ENCODE measurements around the gene CCDC32. TPM values are rescaled to one million over a fixed set of nuclear protein-coding genes. Genes with fewer than 3 reads are reported as not detected.
A peak's percentile ranks its signal among the peaks of the same experiment; 100 is the strongest.

Gene CCDC32
- total and polyA plus RNA-seq, 2 donors (not counting 1 experiment from before 2014, with no cell fraction given): 14.5 to 20.7 TPM

DNA sequence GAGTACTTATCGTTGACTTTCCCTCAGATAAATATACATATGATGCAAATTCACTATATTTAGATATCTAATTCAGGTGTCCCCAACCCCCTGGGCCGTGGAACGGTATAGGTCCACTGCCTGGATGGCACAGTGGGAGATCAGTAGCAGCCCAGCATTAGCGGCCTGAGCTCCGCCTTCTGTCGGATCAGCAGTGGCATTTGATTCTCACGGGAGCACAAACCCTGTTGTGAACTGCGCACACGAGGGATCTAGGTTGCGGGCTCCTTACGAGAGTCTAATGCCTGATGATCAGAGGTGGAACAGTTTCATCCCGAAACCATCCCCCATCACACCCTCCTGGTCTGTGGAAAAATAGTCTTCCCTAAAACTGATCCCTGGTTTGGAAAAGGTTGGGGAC, 36.1 kb upstream of the CCDC32 start:
- H2AFZ ChIP-seq (ENCODE audit: low read length): no peak overlapping the region
- no peak for DNase-seq (ENCODE audit: low read depth in 2 of 2)

DNA sequence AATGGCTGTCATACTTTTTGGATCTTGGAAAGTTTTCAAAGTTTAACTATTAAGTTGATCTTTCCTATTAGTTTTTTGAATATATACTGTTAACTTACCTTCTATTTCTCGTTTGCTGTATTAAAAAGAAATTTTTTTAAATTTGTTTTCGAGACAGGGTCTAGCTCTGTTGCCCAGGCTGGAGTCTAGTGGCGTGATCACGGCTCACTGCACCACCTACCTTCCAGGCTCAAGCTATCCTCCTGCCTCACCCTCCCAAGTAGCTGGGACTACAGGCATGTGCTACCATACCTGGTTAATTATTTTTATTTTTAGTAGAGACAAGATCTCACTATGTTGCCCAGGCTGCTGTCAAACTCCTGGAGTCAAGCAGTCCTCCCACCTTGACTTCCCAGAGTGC, 33.8 kb upstream of the CCDC32 start:
- TF ChIP-seq, protein P1, sequence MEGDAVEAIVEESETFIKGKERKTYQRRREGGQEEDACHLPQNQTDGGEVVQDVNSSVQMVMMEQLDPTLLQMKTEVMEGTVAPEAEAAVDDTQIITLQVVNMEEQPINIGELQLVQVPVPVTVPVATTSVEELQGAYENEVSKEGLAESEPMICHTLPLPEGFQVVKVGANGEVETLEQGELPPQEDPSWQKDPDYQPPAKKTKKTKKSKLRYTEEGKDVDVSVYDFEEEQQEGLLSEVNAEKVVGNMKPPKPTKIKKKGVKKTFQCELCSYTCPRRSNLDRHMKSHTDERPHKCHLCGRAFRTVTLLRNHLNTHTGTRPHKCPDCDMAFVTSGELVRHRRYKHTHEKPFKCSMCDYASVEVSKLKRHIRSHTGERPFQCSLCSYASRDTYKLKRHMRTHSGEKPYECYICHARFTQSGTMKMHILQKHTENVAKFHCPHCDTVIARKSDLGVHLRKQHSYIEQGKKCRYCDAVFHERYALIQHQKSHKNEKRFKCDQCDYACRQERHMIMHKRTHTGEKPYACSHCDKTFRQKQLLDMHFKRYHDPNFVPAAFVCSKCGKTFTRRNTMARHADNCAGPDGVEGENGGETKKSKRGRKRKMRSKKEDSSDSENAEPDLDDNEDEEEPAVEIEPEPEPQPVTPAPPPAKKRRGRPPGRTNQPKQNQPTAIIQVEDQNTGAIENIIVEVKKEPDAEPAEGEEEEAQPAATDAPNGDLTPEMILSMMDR (conservative IDR thresholded peaks at IDR 0.05 in 1 of 2, IDR thresholded peaks at IDR 0.05 in 1 of 2; ENCODE audit: low read depth in 1 of 2, low read length in 2 of 2): no peak
- no peak for TF ChIP-seq EZH2 (IDR thresholded peaks at IDR 0.05; ENCODE audit: low read length, missing control alignments)
- H3K36me3 ChIP-seq (ENCODE audit: control insufficient read depth, insufficient read depth, low read length): no peaks in the 10 kb centered on the region

More for the DNA sequence above, 36.1 kb upstream of the CCDC32 start:
- H3K36me3 ChIP-seq (ENCODE audit: control insufficient read depth, insufficient read depth, low read length): no peaks in the 10 kb centered on the region
- no peak overlapping the region for H3K4me3 ChIP-seq (replicated peaks in 1 of 4; ENCODE audit: control extremely low read depth in 1 of 4, insufficient read depth in 1 of 4, low read depth in 3 of 4, low read length in 4 of 4)
- H3K27me3 ChIP-seq (ENCODE audit: control insufficient read depth, insufficient read depth, low read length): no peaks in the 10 kb centered on the region
- peaks cover 58% of the 10 kb centered on the region for H3K79me2 ChIP-seq (ENCODE audit: control insufficient read depth, insufficient read depth, low read length)
- no peak overlapping the region for H3K9ac ChIP-seq (ENCODE audit: insufficient read depth, low read length)
- no peak overlapping the region for H3K27ac ChIP-seq (ENCODE audit: insufficient read depth, low read length)
- H4K20me1 ChIP-seq (ENCODE audit: control insufficient read depth, extremely low read depth, insufficient read depth, low read length): no peaks in the 10 kb centered on the region
- H3K4me1 ChIP-seq (ENCODE audit: control insufficient read depth, extremely low read depth, insufficient read depth, low read length): no peaks in the 10 kb centered on the region
- no peaks in the 10 kb centered on the region for H3K9me3 ChIP-seq (ENCODE audit: control insufficient read depth, insufficient read depth, low read depth, low read length)
- no peak overlapping the region for H3K4me2 ChIP-seq (ENCODE audit: extremely low read depth, insufficient read depth, low read length)
- TF ChIP-seq EZH2 (IDR thresholded peaks at IDR 0.05; ENCODE audit: low read length, missing control alignments): no peak
- TF ChIP-seq, protein P1 (conservative IDR thresholded peaks at IDR 0.05 in 1 of 2, IDR thresholded peaks at IDR 0.05 in 1 of 2; ENCODE audit: low read depth in 1 of 2, low read length in 2 of 2): no peak

GRCh38 chr15:40598126-40598525, 33.3 kb upstream of the CCDC32 start:
- no peaks in the 10 kb centered on the region for H3K9me3 ChIP-seq (ENCODE audit: control insufficient read depth, insufficient read depth, low read depth, low read length)
- no peak overlapping the region for H3K9ac ChIP-seq (ENCODE audit: insufficient read depth, low read length)
- H3K36me3 ChIP-seq (ENCODE audit: control insufficient read depth, insufficient read depth, low read length): no peaks in the 10 kb centered on the region
- no peak overlapping the region for H3K27ac ChIP-seq (ENCODE audit: insufficient read depth, low read length)
- no peaks in the 10 kb centered on the region for H3K27me3 ChIP-seq (ENCODE audit: control insufficient read depth, insufficient read depth, low read length)
- no peak overlapping the region for H2AFZ ChIP-seq (ENCODE audit: low read length)
- H4K20me1 ChIP-seq (ENCODE audit: control insufficient read depth, extremely low read depth, insufficient read depth, low read length): no peaks in the 10 kb centered on the region
- peaks cover 61% of the 10 kb centered on the region for H3K79me2 ChIP-seq (ENCODE audit: control insufficient read depth, insufficient read depth, low read length)
- no peak overlapping the region for H3K4me3 ChIP-seq (replicated peaks in 1 of 4; ENCODE audit: control extremely low read depth in 1 of 4, insufficient read depth in 1 of 4, low read depth in 3 of 4, low read length in 4 of 4)
- no peaks in the 10 kb centered on the region for H3K4me1 ChIP-seq (ENCODE audit: control insufficient read depth, extremely low read depth, insufficient read depth, low read length)
- no peak overlapping the region for H3K4me2 ChIP-seq (ENCODE audit: extremely low read depth, insufficient read depth, low read length)
- TF ChIP-seq, protein P1 (conservative IDR thresholded peaks at IDR 0.05 in 1 of 2, IDR thresholded peaks at IDR 0.05 in 1 of 2; ENCODE audit: low read depth in 1 of 2, low read length in 2 of 2): no peak
- TF ChIP-seq EZH2 (IDR thresholded peaks at IDR 0.05; ENCODE audit: low read length, missing control alignments): no peak
- DNase-seq (ENCODE audit: low read depth in 2 of 2): peak in 1 of 2 donors; percentile 6

More for the DNA sequence above, 33.8 kb upstream of the CCDC32 start:
- H2AFZ ChIP-seq (ENCODE audit: low read length): no peak overlapping the region
- H3K79me2 ChIP-seq (ENCODE audit: control insufficient read depth, insufficient read depth, low read length): peaks cover 66% of the 10 kb centered on the region
- H3K9ac ChIP-seq (ENCODE audit: insufficient read depth, low read length): no peak overlapping the region
- H3K9me3 ChIP-seq (ENCODE audit: control insufficient read depth, insufficient read depth, low read depth, low read length): no peaks in the 10 kb centered on the region
- no peak overlapping the region for H3K4me2 ChIP-seq (ENCODE audit: extremely low read depth, insufficient read depth, low read length)
- no peaks in the 10 kb centered on the region for H4K20me1 ChIP-seq (ENCODE audit: control insufficient read depth, extremely low read depth, insufficient read depth, low read length)
- no peak for DNase-seq (ENCODE audit: low read depth in 2 of 2)
- H3K27me3 ChIP-seq (ENCODE audit: control insufficient read depth, insufficient read depth, low read length): no peaks in the 10 kb centered on the region
- H3K4me3 ChIP-seq (replicated peaks in 1 of 4; ENCODE audit: control extremely low read depth in 1 of 4, insufficient read depth in 1 of 4, low read depth in 3 of 4, low read length in 4 of 4): no peak overlapping the region
- H3K4me1 ChIP-seq (ENCODE audit: control insufficient read depth, extremely low read depth, insufficient read depth, low read length): no peaks in the 10 kb centered on the region
- H3K27ac ChIP-seq (ENCODE audit: insufficient read depth, low read length): no peak overlapping the region
